ENCODE results near the gene MPPE1. TPM values are rescaled to one million over a fixed set of nuclear protein-coding genes. Genes with fewer than 3 reads are reported as not detected.

The MPPE1 gene
- total and polyA plus RNA-seq, 2 of the 4 experiments (the other 2 are of a cell fraction): 13.8 to 19.9 TPM

DNA sequence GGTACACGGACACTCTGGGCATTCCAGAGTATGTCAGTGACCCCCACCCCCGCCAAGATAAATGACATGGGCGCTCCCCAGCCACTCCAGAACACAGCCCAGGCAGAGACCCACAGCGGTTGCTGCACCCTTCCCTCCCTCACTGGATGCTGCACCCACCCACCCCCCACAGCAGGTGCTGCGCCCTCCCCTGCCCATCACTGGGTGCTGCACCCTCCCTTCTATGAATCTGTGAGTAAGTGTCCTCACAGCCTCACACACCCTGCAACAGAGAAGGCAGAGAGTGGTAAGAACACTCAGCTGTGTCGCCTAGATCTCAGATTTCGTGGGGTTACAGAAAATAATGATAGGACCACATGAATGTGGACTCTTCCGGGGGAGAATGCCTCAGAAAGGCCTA, 33.4 kb downstream of the MPPE1 start:
- intact Hi-C loops (cut with micrococcal nuclease) (no loop called here), in situ Hi-C loops (cut with MboI; ENCODE audit: low sequenced_read_pairs) (no loop called here)
- CTCF ChIA-PET: interaction anchor here (0.6 kb wide), 1 partner anchor 140 kb away, joined by 4 read pairs; no protein-coding TSS in a partner anchor

More for the DNA sequence above, 33.4 kb downstream of the MPPE1 start:
- Histone ChIP-seq H2BK120ac (ENCODE audit: low read depth, low read length) (no peak overlapping the region), H3K9ac (ENCODE audit: low read depth, low read length) (no peak overlapping the region), H4K91ac (ENCODE audit: insufficient read depth, low read depth, low read length) (no peak overlapping the region), H3K9me1 (ENCODE audit: insufficient read depth, low read length) (0 out of 2 replicates have a peak, but pooled peaks cover 4% of the 10 kb centered on the region), H2BK20ac (ENCODE audit: low read depth, low read length) (no peak overlapping the region), H3K23ac (ENCODE audit: low read depth, low read length) (no peak overlapping the region), H3K36me3 (ENCODE audit: control insufficient read depth, insufficient read depth, low read length) (no peaks in the 10 kb centered on the region), H4K8ac (ENCODE audit: low read depth in 2 of 2, low read length in 2 of 2) (no peak overlapping the region), H2BK15ac (ENCODE audit: low read depth, low read length) (no peak overlapping the region), H4K20me1 (ENCODE audit: insufficient read depth, low read length) (no peaks in the 10 kb centered on the region), H3K14ac (replicated peaks; ENCODE audit: low read depth, low read length) (no peak overlapping the region), H3K56ac (ENCODE audit: extremely low read depth, insufficient read depth, low read length) (no peak overlapping the region), H3K27ac (ENCODE audit: insufficient read depth, low read length) (no peak overlapping the region), H2BK5ac (ENCODE audit: low read depth, low read length, poor library complexity, severe bottlenecking) (no peak overlapping the region), H2AK5ac (ENCODE audit: low read depth, low read length) (no peak overlapping the region), H2AK9ac (replicated peaks; ENCODE audit: low read depth, low read length, poor library complexity) (no peak overlapping the region), H3K18ac (ENCODE audit: low read depth, low read length) (no peak overlapping the region), H3K4ac (ENCODE audit: low read depth, low read length) (no peak overlapping the region), H2AFZ (replicated peaks; ENCODE audit: low read length, poor library complexity) (no peak overlapping the region), H3K4me2 (ENCODE audit: low read depth, low read length) (no peak overlapping the region), H4K5ac (ENCODE audit: low read depth, low read length) (no peak overlapping the region), H3K27me3 (ENCODE audit: control insufficient read depth, insufficient read depth, low read length) (no peaks in the 10 kb centered on the region), H3K4me3 (ENCODE audit: insufficient read depth, low read depth, low read length) (no peak overlapping the region), H3K79me1 (ENCODE audit: low read depth in 1 of 2, low read length in 2 of 2) (no peaks in the 10 kb centered on the region), H3K9me3 (ENCODE audit: control insufficient read depth, insufficient read depth, low read length) (no peaks in the 10 kb centered on the region), H3K4me1 (ENCODE audit: control insufficient read depth, insufficient read depth, low read length) (no peaks in the 10 kb centered on the region)
- TF ChIP-seq, protein P1, sequence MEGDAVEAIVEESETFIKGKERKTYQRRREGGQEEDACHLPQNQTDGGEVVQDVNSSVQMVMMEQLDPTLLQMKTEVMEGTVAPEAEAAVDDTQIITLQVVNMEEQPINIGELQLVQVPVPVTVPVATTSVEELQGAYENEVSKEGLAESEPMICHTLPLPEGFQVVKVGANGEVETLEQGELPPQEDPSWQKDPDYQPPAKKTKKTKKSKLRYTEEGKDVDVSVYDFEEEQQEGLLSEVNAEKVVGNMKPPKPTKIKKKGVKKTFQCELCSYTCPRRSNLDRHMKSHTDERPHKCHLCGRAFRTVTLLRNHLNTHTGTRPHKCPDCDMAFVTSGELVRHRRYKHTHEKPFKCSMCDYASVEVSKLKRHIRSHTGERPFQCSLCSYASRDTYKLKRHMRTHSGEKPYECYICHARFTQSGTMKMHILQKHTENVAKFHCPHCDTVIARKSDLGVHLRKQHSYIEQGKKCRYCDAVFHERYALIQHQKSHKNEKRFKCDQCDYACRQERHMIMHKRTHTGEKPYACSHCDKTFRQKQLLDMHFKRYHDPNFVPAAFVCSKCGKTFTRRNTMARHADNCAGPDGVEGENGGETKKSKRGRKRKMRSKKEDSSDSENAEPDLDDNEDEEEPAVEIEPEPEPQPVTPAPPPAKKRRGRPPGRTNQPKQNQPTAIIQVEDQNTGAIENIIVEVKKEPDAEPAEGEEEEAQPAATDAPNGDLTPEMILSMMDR (conservative IDR thresholded peaks at IDR 0.05; ENCODE audit: low read depth, low read length): no peak
- TF ChIP-seq MAFK (IDR thresholded peaks at IDR 0.05; ENCODE audit: low read depth, low read length) (no peak), CHD1 (IDR thresholded peaks at IDR 0.05; ENCODE audit: low read depth, low read length) (no peak), MXI1 (IDR thresholded peaks at IDR 0.05; ENCODE audit: borderline replicate concordance, low read depth, low read length) (no peak), FOS (IDR thresholded peaks at IDR 0.05; ENCODE audit: low read depth, low read length) (no peak), RAD21 (IDR thresholded peaks at IDR 0.05; ENCODE audit: low read length) (no peak)
- WGBS, 2 experiments (ENCODE audit: extremely low coverage in 2 of 2, insufficient read length in 1 of 2): 88% methylated on average over 3 of the region's 8 CpGs; no CpG with 5 or more reads in 1 of the 2 experiments
- dilution Hi-C loops (cut with HindIII; ENCODE audit: low sequenced_read_pairs, unreplicated experiment): no loop called here
- POLR2A ChIA-PET (ENCODE audit: unreplicated experiment): no interaction called here
- DNase-seq (no peak), ATAC-seq (ENCODE audit: low read depth) (no peak)
- BruUV-seq (replicated peaks): no TSS peak

Measured in IMR-90 (cell line).